GM18909 (cell line): Measurements from ENCODE around the gene HMCN1.
A peak's percentile ranks its signal among the peaks of the same experiment; 100 is the strongest.

Experiments
- ATAC-seq: cut with Tn5 transposase; IDR thresholded peaks from one replicate; pipeline ENCODE4 v1.9.1; 2021; ENCODE audit warnings: mild to moderate bottlenecking; ENCODE audit not compliant: unreplicated experiment, poor library complexity

HMCN1 gene

DNA sequence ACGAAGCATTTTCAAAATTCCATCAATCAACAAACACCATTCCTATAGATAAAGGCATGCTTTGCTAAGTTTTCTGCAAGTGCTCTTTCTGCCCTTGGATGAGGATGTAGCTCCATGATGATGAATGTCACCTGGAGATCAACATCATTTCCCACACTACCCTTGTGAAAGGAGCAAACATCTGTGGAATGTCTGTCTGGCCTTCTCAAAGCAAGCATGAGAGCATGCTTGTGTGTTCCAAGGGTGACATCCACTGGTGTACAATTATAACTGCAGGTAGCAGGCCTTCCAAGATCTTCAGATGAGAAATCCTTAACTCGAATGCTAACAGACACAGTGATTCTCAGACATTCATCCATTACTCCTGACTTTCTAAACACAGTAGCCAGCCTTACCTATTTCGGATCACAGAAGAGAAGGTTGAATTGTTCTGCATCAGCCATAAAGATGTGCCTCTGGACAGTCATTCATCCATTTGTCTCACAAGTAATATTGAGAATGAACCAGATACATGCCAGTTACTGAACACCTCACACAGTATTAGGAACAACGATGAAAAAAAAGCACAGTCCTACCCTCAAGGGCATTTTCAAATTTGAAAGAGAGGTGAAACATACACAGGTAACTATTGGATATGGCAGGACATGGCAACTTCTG lies 478.5 kb downstream of the HMCN1 start:
- ATAC-seq, result peak; percentile 93

DNA sequence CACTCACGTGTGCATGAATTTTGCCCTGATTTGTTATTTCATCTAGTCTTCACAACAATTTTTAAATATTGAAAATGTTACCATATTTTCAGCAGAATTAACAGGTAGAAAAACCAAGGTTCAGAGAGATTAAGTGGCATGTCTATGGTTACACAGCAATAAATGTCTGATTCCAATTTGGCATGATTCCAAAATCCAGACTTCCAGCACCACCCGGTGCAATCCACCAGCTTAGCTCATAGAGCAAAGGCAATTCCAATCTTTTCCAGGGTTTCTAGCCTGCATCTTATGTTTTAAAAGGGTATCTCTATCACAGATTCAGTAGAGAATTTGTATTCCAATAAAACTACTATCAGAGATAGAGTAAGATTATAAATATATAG lies 479.0 kb downstream of the HMCN1 start:
- ATAC-seq, result no peak

DNA sequence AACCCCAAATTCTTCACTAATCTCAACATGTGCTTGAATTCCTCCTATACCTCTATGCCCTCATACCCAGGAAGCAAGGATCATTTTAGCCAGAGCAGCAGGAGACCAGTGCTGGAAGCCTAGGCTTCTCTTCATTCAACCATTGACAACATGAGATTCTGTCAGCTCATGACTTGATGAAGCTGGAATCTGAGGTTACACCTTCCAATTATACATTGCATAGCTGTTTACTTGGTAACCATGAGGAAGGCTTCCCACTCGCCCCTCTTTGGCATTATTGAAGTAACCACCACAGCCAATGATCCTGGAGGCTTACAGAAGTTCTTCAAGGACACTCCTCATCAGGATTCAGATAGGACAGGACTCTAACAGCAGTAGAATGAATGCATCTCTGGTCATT lies 480.6 kb downstream of the HMCN1 start:
- ATAC-seq, result no peak

DNA sequence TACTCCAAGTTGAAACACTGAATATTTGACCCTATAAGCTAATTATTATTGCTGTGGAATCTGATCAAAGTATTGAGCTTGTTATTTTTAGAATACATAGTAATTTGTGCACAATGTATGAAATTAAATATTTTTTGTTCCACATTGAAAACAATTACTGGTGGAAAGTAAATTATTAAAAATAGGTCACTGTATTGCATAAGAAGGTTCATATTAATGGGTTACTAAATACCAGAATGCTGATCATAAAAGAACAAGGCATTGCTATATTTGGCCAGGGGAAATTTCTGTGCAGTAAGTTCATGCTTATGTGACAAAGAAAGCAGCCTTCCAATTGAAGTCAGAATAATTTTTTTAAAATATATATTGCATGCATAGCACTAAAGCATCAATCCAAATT lies 481.4 kb downstream of the HMCN1 start:
- no peak for ATAC-seq

DNA sequence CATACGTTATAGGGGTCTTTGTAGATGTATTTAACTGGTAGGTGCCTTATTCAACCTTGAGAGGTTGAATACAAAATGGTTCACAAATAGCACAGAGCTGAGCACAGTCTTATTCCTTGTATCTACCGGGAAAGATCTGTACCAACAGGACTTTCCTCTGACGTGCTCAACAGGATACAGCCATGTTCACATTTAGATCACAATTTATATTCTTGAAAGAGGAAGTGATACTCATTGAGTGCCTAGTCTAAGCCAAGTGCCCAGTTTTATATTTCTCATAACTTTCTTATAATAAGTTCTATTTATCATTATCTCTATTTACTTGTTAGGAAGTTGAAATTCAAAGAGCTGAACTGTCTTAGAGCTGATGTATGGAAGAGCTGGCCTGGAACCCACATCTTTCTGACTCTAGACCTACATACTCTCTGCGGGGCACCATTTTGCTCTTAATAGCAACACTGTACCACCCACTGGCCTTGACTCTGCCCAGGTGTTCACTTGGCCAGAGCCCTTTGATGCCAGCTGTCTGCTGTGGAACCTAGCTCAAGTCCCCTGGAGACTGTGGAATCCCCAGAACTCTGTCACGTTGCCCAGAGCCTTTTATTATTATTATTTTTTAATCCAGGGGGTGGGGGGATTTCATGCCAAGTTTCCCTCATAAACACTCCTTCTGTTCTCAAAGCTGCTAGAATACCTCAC lies 484.6 kb downstream of the HMCN1 start:
- peak; percentile 87 for ATAC-seq

DNA sequence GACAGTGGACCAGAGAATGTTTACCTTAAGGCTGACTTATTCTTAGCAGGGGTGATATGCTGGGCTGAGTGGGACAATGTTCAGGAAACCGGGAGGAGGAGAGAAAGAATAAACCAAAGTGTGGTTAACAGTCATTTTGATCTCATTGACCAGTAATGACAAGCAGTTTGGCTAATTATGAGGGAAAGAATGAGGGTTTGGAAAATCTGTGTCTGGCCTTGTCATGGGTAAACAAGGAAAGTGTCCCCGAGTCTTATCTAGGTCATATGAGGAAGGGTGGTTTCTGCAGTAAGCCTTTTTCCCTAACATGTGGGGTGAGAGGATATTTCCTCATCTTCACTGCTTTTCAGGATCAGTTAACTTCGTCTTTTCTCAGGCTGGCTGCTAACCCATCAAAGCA lies 485.9 kb downstream of the HMCN1 start:
- ATAC-seq, result no peak

DNA sequence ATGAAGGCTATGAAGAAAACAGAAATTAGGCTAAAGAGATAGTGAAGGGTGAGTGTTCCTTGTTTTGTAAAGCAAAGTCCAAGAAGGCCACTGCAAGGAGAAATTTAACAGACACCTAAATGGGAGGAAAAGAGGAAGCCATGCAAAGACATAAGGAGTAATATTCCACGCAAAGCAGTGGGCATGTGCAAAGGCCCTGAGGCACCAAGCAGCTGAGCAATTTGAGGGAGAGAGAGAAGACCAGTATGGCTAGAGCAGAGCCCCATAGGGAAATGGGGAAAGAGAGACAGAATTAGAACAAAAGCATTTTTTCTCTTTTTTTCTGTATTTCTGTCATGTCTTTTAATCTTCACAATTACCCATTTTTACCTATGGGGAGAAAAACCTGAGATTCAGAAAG lies 486.7 kb downstream of the HMCN1 start:
- ATAC-seq, result no peak

DNA sequence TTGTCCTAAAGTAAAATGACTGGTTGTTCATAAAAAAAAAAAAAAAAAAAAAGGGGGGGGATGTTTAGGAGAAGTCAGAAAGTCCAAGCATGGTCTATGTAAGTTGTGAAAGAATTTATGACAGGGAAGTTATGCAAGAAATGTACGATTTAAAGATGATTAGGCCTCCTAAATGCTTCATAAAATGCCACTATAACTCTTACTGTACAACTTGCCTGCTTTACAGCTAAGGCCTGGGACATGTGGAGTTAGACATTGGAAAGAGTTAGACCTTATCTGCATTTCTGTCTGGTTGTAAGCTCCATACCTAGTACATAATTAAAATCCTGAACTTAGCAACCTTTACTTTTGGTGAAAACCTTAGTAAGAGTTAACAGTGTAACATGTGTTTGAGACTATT lies 490.9 kb downstream of the HMCN1 start:
- ATAC-seq, result no peak

DNA sequence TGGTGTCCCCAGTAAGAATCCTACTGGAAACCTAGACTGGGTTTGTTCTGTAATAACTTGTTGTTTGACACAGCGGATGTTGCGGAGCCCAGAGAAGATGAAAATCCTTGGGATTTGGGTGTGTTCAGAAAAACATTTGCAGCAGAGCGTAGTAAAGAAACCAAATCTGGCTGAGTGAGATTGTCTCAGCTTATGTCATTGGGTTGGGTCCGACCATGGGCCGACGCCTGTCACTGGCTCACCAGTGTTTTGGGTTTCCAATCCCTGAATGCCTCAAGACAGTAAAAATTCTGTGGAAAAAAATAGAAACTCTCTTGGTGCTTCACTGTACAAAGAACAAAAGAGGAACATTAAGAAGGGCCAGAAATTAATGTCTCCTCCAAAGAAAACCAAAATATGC lies 494.6 kb downstream of the HMCN1 start:
- no peak for ATAC-seq

DNA sequence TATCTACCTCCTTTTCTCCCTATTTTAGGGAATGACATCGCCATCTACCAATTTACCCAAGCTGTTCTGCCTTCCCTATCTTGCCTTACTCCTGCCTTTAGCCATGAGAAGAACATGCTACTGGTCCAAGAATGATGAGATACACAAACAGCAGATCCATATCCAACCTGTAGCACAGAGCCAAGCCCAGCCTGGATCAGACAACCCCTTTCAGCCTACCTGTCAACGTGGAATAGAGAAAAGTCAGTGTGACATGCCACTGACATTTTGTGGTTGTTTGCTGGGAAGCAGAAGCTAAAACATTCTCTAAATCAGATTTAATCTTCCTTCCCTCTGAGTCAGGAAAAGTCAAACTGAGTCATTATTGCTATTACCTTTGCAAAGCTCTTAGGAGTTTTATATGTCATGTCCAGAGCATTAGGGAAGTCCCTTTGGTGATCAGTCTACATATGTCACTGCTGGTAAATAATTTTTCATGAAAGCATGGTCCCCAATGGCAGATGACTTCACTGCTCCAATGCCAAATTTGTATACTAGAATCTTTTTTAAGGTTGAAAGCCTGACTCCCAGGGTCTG lies 497.8 kb downstream of the HMCN1 start:
- ATAC-seq, result no peak

DNA sequence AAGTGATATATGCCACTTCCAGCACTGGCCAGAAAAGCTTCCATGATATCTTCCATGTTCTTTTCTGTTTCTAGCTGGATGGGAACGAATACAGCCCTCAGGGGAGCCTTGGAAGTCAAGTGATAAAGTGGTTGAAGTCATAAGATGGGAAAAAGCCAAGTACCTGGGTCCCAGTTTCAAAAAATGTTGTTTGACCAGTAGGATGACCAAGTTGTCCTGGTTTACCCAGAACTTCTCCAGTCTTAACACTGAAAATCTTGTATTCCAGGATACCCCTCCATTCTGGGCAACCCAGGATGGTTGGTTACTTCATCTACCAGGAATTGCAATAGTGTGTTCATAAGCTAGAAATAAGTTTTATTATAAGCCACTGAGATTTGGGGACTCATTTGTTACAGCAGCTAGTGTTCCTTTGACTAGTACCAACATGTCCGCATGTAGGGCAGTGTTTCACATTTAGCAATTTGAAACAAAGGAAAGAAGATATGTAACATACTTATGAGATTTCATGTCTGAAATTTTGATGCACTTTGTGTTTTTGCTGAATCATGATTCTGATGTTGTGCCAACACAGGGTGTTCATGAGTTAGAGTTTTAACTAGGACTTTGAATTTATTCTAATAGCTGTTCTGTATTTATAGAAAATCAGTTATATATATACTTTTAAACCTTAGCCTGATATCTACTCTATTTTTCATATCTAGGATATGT lies 500.9 kb downstream of the HMCN1 start:
- ATAC-seq, result no peak

DNA sequence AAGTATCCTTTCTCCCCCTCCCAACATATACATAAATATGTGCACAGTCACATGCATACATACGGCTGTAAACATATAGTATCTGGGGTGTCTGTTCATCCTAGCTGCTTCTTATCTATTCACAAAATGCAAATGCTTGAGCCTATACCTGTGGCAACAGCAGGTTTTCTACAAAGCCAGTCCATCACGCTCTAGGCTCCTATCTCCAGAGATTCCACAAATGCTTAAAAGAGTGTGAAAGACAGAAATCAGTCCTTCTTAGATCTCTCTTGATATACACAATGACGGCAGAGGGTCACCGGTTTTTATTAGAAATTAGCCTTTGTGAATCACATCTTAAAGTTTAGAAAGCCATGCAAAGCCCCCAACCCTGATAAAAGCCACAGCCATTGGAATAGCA lies 501.5 kb downstream of the HMCN1 start:
- no peak for ATAC-seq

DNA sequence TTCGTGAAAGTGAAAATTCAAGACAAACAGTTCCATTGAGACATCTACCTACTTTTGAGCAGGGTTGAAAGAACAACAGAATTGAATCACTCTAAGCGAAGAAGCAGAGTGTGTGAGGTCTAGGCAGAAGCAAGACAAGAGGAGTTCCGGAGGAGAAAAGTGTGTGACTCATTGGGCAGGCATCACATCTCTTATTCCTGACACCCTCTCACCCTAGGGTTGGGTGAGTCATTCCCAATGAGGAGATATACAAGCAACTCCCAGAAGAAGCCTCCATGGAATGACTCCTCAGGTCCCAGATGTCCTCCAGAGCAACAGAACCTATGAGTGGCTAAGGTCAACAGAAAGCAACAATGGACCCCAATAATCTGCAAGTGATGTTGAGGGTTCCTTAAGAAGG lies 502.7 kb downstream of the HMCN1 start:
- no peak for ATAC-seq

DNA sequence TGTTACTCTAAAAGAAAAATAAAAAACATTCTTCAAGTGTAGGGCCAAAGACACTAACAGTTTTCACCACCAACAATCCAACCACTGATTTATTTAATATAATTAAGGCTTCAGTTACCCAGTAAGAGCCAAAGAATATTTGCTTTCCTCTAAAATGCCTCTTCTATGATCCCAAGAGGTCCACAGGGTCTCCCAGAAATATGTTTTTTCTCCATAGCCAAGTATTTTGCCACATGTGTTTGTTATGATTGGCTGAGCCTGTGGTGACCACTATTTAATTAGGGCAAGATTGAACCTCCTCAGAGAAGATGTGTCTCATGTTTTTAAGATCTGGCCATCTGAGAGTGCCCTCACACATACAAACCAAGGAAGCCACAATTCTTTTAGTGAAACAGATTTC lies 505.0 kb downstream of the HMCN1 start:
- no peak for ATAC-seq

DNA sequence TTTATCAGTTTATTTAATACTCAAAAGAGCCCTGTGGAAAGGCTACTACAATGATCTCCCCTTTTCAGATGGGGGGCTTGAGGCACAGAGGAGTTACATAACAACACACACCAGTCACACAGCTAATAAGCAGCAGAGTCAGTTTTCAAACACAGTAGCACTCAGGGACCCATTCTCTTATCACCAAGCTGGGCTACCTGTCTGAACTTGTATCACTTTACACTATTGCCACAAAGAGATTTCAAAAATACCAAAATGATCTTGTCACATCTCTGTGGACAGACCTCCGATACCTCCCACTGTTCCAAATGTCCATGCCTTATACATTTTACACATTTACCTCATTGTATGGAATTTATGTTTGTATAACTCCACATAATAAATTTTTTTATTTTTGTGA lies 506.2 kb downstream of the HMCN1 start:
- ATAC-seq, result no peak
